Right lobe of liver (tissue), 6 donors: ENCODE data around the gene RIT2. TPM values are rescaled to one million over a fixed set of nuclear protein-coding genes. Genes with fewer than 3 reads are reported as not detected.

Source experiments
- ATAC-seq, 4 donors: fragments of 200-7000 bp; cut with Tn5 transposase; one replicate each; pipeline ENCODE4 v1.9.1; 2020; ENCODE audit warnings: mild to moderate bottlenecking in 4 of 4, moderate library complexity in 4 of 4
- DNase-seq, 3 donors: peaks; one replicate each; pipeline ENCODE4 v3.0.0-alpha.2; 2020
- H3K27ac ChIP-seq, 3 donors: fragments of 200-600 bp; one replicate each; pipeline ENCODE4 v1.8.0; 2022
- H3K27me3 ChIP-seq, 2 donors: fragments of 200-600 bp; one replicate each; pipeline ENCODE4 v1.8.0; 2022
- H3K36me3 ChIP-seq, 4 donors: fragments of 200-600 bp; sonication (generic) in 1 of 4; one replicate each; pipeline versions ENCODE4 v1.5.1 to v1.8.0; 2017 to 2022; ENCODE audit warnings: control low read depth in 1 of 4
- H3K4me1 ChIP-seq, 4 donors: fragments of 200-600 bp; sonication (generic) in 1 of 4; one replicate each; pipeline versions ENCODE4 v1.5.1 to v1.8.0; 2017 to 2022; ENCODE audit warnings: control low read depth in 1 of 4
- H3K4me3 ChIP-seq, 3 donors: fragments of 200-600 bp; one replicate each; pipeline ENCODE4 v1.8.0; 2022
- H3K9me3 ChIP-seq, 4 donors: fragments of 200-600 bp; sonication (generic) in 1 of 4; one replicate each; pipeline versions ENCODE4 v1.5.1 to v1.8.0; 2017 to 2022; ENCODE audit warnings: control low read depth in 1 of 4
- CTCF ChIP-seq, 4 donors: fragments of 200-600 bp in 3 of 4; fragments of 450-650 bp in 1 of 4; IDR thresholded peaks; one replicate each; pipeline versions ENCODE4 v1.5.1 to v1.8.0; 2016 to 2022; ENCODE audit warnings: antibody characterized with exemption in 4 of 4, mild to moderate bottlenecking in 2 of 4
- POLR2A ChIP-seq: fragments of 450-650 bp; IDR thresholded peaks from one replicate; pipeline ENCODE4 v1.6.1; 2017; ENCODE audit warnings: antibody characterized with exemption, mild to moderate bottlenecking
- WGBS: methylation state at CpG from one replicate; pipeline ENCODE4 v1.1.6; 2018; ENCODE audit warnings: low coverage, low lambda C conversion rate; ENCODE audit not compliant: insufficient coverage; ENCODE audit errors: missing lambda C conversion rate; 5-methylcytosine and 5-hydroxymethylcytosine counted together
- intact Hi-C, 2 donors: fragments of 100-400 bp; cut with DNase I; formaldehyde crosslinking; loops; one replicate each; pipeline versions ENCODE4 v1.11.2 to v1.14.1; 2022
- total RNA-seq, 6 experiments: library from RNA; depleted of rRNA in 2 of 6; stranded (reverse); fragments of >200 nt in 2 of 6; fragmentation: NEBNext Ultra II Directional in 3 of 6; extraction: Animal tissue kit (Norgen Biotek cat#: 25700) in 3 of 6; gene quantifications; one replicate each; pipeline versions ENCODE4 v1.1.0 to v1.2.4, GENCODE V29; 2016 to 2023
- donor health status: DM: no; HTN: yes; CAD: no.
- donor health status: DM: no; HTN: no; CAD: no.
- donor health status: DM: no; HTN: no; CAD: no.
- donor health status: DM: no; HTN: yes; CAD: no.
- donor health status: DM: no; HTN: yes; CAD: no.

The RIT2 gene
- total RNA-seq, 6 experiments from 2014 or later: not detected

- H3K27ac ChIP-seq: no peak overlapping the region
- no peak for DNase-seq
- no peaks in the 10 kb centered on the region for H3K4me1 ChIP-seq
- no peaks in the 10 kb centered on the region for H3K36me3 ChIP-seq
- no peaks in the 10 kb centered on the region for H3K27me3 ChIP-seq
- 12% methylated on average over 2 of the region's 2 CpGs for WGBS
- TF ChIP-seq POLR2A (no peak), CTCF (IDR thresholded peaks at IDR 0.05) (no peak)
- no peaks in the 10 kb centered on the region for H3K9me3 ChIP-seq
- peak in 2 of 4 donors; percentile 51 to 55 for ATAC-seq
- intact Hi-C loops: no loop called here
- no peak overlapping the region for H3K4me3 ChIP-seq
Observed at GRCh38 chr18:42915299-42915698, 200.2 kb downstream of the RIT2 start.

- Histone ChIP-seq H3K4me1 (no peaks in the 10 kb centered on the region), H3K36me3 (no peaks in the 10 kb centered on the region), H3K27ac (no peak overlapping the region), H3K4me3 (no peak overlapping the region), H3K9me3 (no peaks in the 10 kb centered on the region), H3K27me3 (no peaks in the 10 kb centered on the region)
- TF ChIP-seq POLR2A (no peak), CTCF (IDR thresholded peaks at IDR 0.05) (no peak)
- intact Hi-C loops: no loop called here
- WGBS: 71% methylated on average over 1 of the region's 1 CpG
- DNase-seq (no peak), ATAC-seq (no peak)
Observed at GRCh38 chr18:42914476-42914875, 201.0 kb downstream of the RIT2 start.

- H3K36me3 ChIP-seq: no peaks in the 10 kb centered on the region
- TF ChIP-seq POLR2A (no peak), CTCF (IDR thresholded peaks at IDR 0.05) (no peak)
- DNase-seq (no peak), ATAC-seq (no peak)
- intact Hi-C loops: no loop called here
- H3K27me3 ChIP-seq: no peaks in the 10 kb centered on the region
- 74% methylated on average over 3 of the region's 3 CpGs for WGBS
- H3K4me3 ChIP-seq: no peak overlapping the region
- H3K9me3 ChIP-seq: no peaks in the 10 kb centered on the region
- H3K4me1 ChIP-seq: no peaks in the 10 kb centered on the region
- no peak overlapping the region for H3K27ac ChIP-seq
Observed at GRCh38 chr18:42909095-42909494, 206.4 kb downstream of the RIT2 start.

- no peak overlapping the region for H3K27ac ChIP-seq
- DNase-seq: no peak
- intact Hi-C loops: no loop called here
- H3K9me3 ChIP-seq: no peaks in the 10 kb centered on the region
- WGBS: 63% methylated on average over 1 of the region's 1 CpG
- no peaks in the 10 kb centered on the region for H3K36me3 ChIP-seq
- no peak overlapping the region for H3K4me3 ChIP-seq
- H3K4me1 ChIP-seq: no peaks in the 10 kb centered on the region
- H3K27me3 ChIP-seq: no peaks in the 10 kb centered on the region
- TF ChIP-seq CTCF (IDR thresholded peaks at IDR 0.05) (no peak), POLR2A (no peak)
- ATAC-seq: no peak
Observed at GRCh38 chr18:42906761-42907160, 208.7 kb downstream of the RIT2 start.

GRCh38 chr18:42901161-42901560 lies 214.3 kb downstream of the RIT2 start:
- TF ChIP-seq POLR2A (no peak), CTCF (IDR thresholded peaks at IDR 0.05) (no peak)
- Histone ChIP-seq H3K27ac (no peak overlapping the region), H3K27me3 (no peaks in the 10 kb centered on the region), H3K9me3 (no peaks in the 10 kb centered on the region), H3K4me3 (no peak overlapping the region), H3K36me3 (no peaks in the 10 kb centered on the region), H3K4me1 (no peaks in the 10 kb centered on the region)
- intact Hi-C loops: no loop called here
- DNase-seq: no peak
- no peak for ATAC-seq
- WGBS: 64% methylated on average over 1 of the region's 1 CpG
